OCI-LY1 (cell line): Measurements from ENCODE around the gene TNC.

Experiments used
- CTCF ChIP-seq: fragments of 200-600 bp; sonication (generic), shearing (Covaris generic); IDR thresholded peaks from 2 replicates; pipeline ENCODE4 v1.5.1; 2017; ENCODE audit warnings: mild to moderate bottlenecking, antibody characterized with exemption, low read length, moderate library complexity, mixed read lengths
- EZH2 ChIP-seq: fragments of 200-600 bp; sonication (generic), shearing (Covaris generic); IDR thresholded peaks from 2 replicates; pipeline ENCODE4 v1.8.0; 2017; ENCODE audit warnings: borderline replicate concordance, mixed run types, mild to moderate bottlenecking, antibody characterized with exemption, low read length, moderate library complexity, mixed read lengths

DNA sequence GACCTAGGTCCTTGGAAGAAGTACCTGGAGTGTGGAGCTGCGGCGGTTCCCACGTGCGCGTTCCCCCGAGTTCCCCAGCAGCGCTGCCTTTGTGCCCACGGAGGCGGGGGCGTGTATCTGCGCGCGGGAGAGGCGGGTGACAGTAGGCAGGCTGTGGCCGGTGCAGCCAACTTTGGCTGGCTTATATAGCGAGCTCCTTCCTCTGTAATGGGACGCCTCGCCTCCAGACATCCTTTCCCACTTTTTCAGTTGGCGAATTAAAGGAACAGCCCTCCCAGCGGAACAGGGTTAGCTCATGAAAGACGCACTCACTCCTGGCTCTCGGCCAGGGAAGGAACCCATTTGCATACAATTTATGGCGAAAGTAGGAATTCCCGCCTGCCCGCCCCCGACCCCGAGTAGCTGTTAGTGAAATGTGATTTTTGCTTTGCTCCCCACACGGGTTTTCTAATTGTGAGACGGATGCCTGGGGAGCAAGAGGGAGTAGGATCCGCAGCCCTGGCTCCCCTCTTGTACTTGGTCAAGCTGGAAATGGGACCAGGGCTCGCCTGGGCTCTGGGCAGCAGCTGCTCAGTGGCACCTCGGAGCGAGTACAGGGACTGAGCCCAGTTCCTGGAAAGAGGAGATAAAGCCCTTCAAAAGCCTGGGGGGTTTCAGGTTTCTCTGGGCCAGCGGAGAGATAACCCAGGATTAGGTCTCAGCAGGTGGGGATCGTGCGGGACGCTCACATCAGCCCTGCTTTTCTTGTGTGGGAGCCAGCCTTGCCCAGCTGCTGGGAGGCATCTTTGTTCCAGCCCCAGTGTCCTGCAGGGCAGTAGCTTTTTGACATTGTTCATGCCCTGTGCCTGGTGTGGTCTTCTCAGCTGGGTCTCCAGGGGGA is at the start of gene TNC:
- TF ChIP-seq CTCF (no peak), EZH2 (no peak)
